ENCODE measurements around the gene CADPS.

DNA sequence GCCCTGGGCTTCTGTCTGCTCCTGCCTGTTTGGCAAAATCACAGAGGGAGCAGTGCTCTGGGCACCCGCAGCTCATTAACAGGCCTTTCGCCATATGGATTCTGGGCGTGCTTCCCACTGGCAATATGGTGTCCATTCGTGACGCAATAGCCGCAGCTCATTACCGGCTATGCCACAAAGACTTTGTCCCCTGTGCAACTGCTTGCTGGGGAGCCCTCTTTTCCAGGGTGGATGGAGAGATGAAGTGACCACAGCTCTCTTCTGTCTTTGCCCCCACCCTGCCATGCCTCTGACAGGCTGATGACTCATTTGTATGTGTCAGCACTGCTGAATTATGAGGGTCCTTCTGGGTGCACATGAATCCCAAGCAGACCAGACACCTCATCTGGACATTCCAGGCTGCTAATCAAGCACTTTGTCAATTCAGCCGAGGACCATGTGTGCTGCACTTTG lies 287.6 kb downstream of the CADPS start:
- TF ChIP-seq, protein P1, sequence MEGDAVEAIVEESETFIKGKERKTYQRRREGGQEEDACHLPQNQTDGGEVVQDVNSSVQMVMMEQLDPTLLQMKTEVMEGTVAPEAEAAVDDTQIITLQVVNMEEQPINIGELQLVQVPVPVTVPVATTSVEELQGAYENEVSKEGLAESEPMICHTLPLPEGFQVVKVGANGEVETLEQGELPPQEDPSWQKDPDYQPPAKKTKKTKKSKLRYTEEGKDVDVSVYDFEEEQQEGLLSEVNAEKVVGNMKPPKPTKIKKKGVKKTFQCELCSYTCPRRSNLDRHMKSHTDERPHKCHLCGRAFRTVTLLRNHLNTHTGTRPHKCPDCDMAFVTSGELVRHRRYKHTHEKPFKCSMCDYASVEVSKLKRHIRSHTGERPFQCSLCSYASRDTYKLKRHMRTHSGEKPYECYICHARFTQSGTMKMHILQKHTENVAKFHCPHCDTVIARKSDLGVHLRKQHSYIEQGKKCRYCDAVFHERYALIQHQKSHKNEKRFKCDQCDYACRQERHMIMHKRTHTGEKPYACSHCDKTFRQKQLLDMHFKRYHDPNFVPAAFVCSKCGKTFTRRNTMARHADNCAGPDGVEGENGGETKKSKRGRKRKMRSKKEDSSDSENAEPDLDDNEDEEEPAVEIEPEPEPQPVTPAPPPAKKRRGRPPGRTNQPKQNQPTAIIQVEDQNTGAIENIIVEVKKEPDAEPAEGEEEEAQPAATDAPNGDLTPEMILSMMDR (conservative IDR thresholded peaks at IDR 0.05; ENCODE audit: low read length): no peak
- no peak for TF ChIP-seq EZH2phosphoT487 (IDR thresholded peaks at IDR 0.05; ENCODE audit: borderline replicate concordance)

Measured in Loucy (cell line).